H9 (cell line): Measurements from ENCODE around the gene PCDHGC3. TPM values are rescaled to one million over a fixed set of nuclear protein-coding genes. Genes with fewer than 3 reads are reported as not detected.
A peak's percentile ranks its signal among the peaks of the same experiment; 100 is the strongest.

Source experiments
- DNase-seq: peaks from one replicate; pipeline ENCODE4 v3.0.0-alpha.2; 2017
- H2AFZ ChIP-seq: one replicate; pipeline ENCODE4 v1.6.1; 2013; ENCODE audit warnings: mild to moderate bottlenecking, low read length, control low read depth, moderate library complexity
- H2AK5ac ChIP-seq: 2 replicates; pipeline ENCODE4 v1.6.1; 2013; ENCODE audit warnings: low read length, control low read depth, mixed read lengths; ENCODE audit not compliant: insufficient read length
- H2BK120ac ChIP-seq: one replicate; pipeline ENCODE4 v1.6.1; 2013; ENCODE audit warnings: low read depth, mild to moderate bottlenecking, low read length, control low read depth, inconsistent platforms; ENCODE audit not compliant: poor library complexity, severe bottlenecking
- H2BK12ac ChIP-seq: 2 replicates; pipeline ENCODE4 v1.6.1; 2013; ENCODE audit warnings: low read length, control low read depth, mixed read lengths, low read depth; ENCODE audit not compliant: insufficient read length
- H2BK15ac ChIP-seq: 2 replicates; pipeline ENCODE4 v1.6.1; 2013; ENCODE audit warnings: low read depth, low read length, control low read depth
- H2BK20ac ChIP-seq: one replicate; pipeline ENCODE4 v1.6.1; 2013; ENCODE audit warnings: low read depth, mild to moderate bottlenecking, low read length, control low read depth, inconsistent platforms; ENCODE audit not compliant: poor library complexity, severe bottlenecking
- H2BK5ac ChIP-seq: 2 replicates; pipeline ENCODE4 v1.6.1; 2013; ENCODE audit warnings: low read length, control low read depth, mixed read lengths; ENCODE audit not compliant: insufficient read length
- H3K14ac ChIP-seq: 2 replicates; pipeline ENCODE4 v1.6.1; 2013; ENCODE audit warnings: low read length, control low read depth; ENCODE audit not compliant: insufficient read depth
- H3K18ac ChIP-seq: 2 replicates; pipeline ENCODE4 v1.6.1; 2013; ENCODE audit warnings: low read depth, mild to moderate bottlenecking, mixed read lengths, low read length, control low read depth; ENCODE audit not compliant: insufficient read length
- H3K23ac ChIP-seq: 2 replicates; pipeline ENCODE4 v1.6.1; 2013; ENCODE audit warnings: low read length, control low read depth, mixed read lengths, low read depth; ENCODE audit not compliant: insufficient read length
- H3K23me2 ChIP-seq: 2 replicates; pipeline ENCODE4 v1.6.1; 2013; ENCODE audit warnings: low read depth, mild to moderate bottlenecking, mixed read lengths, low read length, control low read depth; ENCODE audit not compliant: insufficient read length, poor library complexity, severe bottlenecking
- H3K27ac ChIP-seq: 2 replicates; pipeline ENCODE4 v1.5.1; 2013; ENCODE audit warnings: low read length, control low read depth, mixed read lengths, low read depth; ENCODE audit not compliant: insufficient read length
- H3K27me3 ChIP-seq: 2 replicates; pipeline ENCODE4 v1.6.1; 2013; ENCODE audit warnings: low read length, control low read depth, inconsistent platforms; ENCODE audit not compliant: insufficient read depth
- H3K4ac ChIP-seq: 2 replicates; pipeline ENCODE4 v1.6.1; 2013; ENCODE audit warnings: low read depth, mild to moderate bottlenecking, control low read depth, inconsistent platforms, low read length, moderate library complexity
- H3K4me1 ChIP-seq: 2 replicates; pipeline ENCODE4 v1.6.1; 2013; ENCODE audit warnings: low read length, control low read depth, inconsistent platforms; ENCODE audit not compliant: insufficient read depth
- H3K4me2 ChIP-seq: 2 replicates; pipeline ENCODE4 v1.6.1; 2013; ENCODE audit warnings: low read length, control low read depth, mixed read lengths; ENCODE audit not compliant: insufficient read length, insufficient read depth
- H3K56ac ChIP-seq: 2 replicates; pipeline ENCODE4 v1.6.1; 2013; ENCODE audit warnings: low read depth, mild to moderate bottlenecking, mixed read lengths, low read length, control low read depth; ENCODE audit not compliant: insufficient read length
- H3K79me1 ChIP-seq: 2 replicates; pipeline ENCODE4 v1.6.1; 2013; ENCODE audit warnings: low read depth, mild to moderate bottlenecking, moderate library complexity, low read length, control low read depth, inconsistent platforms; ENCODE audit not compliant: insufficient read depth, poor library complexity, severe bottlenecking
- H3K79me2 ChIP-seq: 2 replicates; pipeline ENCODE4 v1.6.1; 2013; ENCODE audit warnings: low read length, control low read depth, inconsistent platforms; ENCODE audit not compliant: insufficient read depth
- H3K9ac ChIP-seq: 2 replicates; pipeline ENCODE4 v1.6.1; 2013; ENCODE audit warnings: low read length, control low read depth, mixed read lengths; ENCODE audit not compliant: insufficient read length; ENCODE audit errors: extremely low read depth
- H3K9me3 ChIP-seq: one replicate; pipeline ENCODE4 v1.6.1; 2013; ENCODE audit warnings: low read depth, low read length, inconsistent platforms; ENCODE audit not compliant: control insufficient read depth
- H3T11ph ChIP-seq: one replicate; pipeline ENCODE4 v1.6.1; 2013; ENCODE audit warnings: mild to moderate bottlenecking, low read length, control low read depth, inconsistent platforms
- H4K20me1 ChIP-seq: one replicate; pipeline ENCODE4 v1.6.1; 2013; ENCODE audit not compliant: control insufficient read depth, insufficient read length, insufficient read depth
- H4K5ac ChIP-seq: 2 replicates; pipeline ENCODE4 v1.6.1; 2013; ENCODE audit warnings: low read depth, mild to moderate bottlenecking, mixed read lengths, low read length, control low read depth; ENCODE audit not compliant: insufficient read length
- H4K8ac ChIP-seq: replicated peaks from 2 replicates; pipeline ENCODE4 v1.6.1; 2013; ENCODE audit warnings: low read length, control low read depth, mixed read lengths, low read depth; ENCODE audit not compliant: insufficient read length
- H4K91ac ChIP-seq: 2 replicates; pipeline ENCODE4 v1.6.1; 2013; ENCODE audit warnings: low read depth, mild to moderate bottlenecking, moderate library complexity, mixed read lengths, low read length, control low read depth; ENCODE audit not compliant: insufficient read length
- H3K27ac Mint-ChIP-seq, 3 experiments: 2 replicates in 2 of 3; 3 replicates in 1 of 3; pipeline ENCODE4 v1.8.0; 2020 to 2021; ENCODE audit warnings: mixed read lengths in 3 of 3, mild to moderate bottlenecking in 1 of 3, moderate library complexity in 1 of 3
- H3K27me3 Mint-ChIP-seq: 2 replicates; pipeline ENCODE4 v1.8.0; 2021; ENCODE audit warnings: low read depth, mild to moderate bottlenecking, moderate library complexity, mixed read lengths
- H3K36me3 Mint-ChIP-seq, 3 experiments: 2 replicates in 2 of 3; 3 replicates in 1 of 3; pipeline ENCODE4 v1.8.0; 2020 to 2021; ENCODE audit warnings: low read depth in 3 of 3, mixed read lengths in 3 of 3; ENCODE audit not compliant: insufficient read depth in 1 of 3
- H3K4me1 Mint-ChIP-seq, 2 experiments: 2 replicates each; pipeline ENCODE4 v1.8.0; 2020; ENCODE audit warnings: mixed read lengths in 2 of 2
- H3K4me3 Mint-ChIP-seq, 2 experiments: 2 replicates in 1 of 2; 3 replicates in 1 of 2; pipeline ENCODE4 v1.8.0; 2020 to 2021; ENCODE audit warnings: mild to moderate bottlenecking in 2 of 2, mixed read lengths in 2 of 2, moderate library complexity in 1 of 2
- H3K9me3 Mint-ChIP-seq, 2 experiments: 2 replicates in 1 of 2; 3 replicates in 1 of 2; pipeline ENCODE4 v1.8.0; 2020; ENCODE audit warnings: mild to moderate bottlenecking in 2 of 2, mixed read lengths in 2 of 2, moderate library complexity in 1 of 2
- CTCF ChIP-seq: fragments of 200-600 bp; sonication (generic); conservative IDR thresholded peaks from 3 replicates; pipeline ENCODE4 v1.8.0; 2021; ENCODE audit warnings: antibody characterized with exemption, mild to moderate bottlenecking
- WGBS: extraction: QIAGEN DNeasy Blood & Tissue Kit; methylation state at CpG from one replicate; pipeline ENCODE4 v1.1.7; 2013; ENCODE audit warnings: missing lambda C conversion rate, low lambda C conversion rate, mixed read lengths; ENCODE audit not compliant: insufficient read length; ENCODE audit errors: extremely low coverage; 5-methylcytosine and 5-hydroxymethylcytosine counted together
- total RNA-seq: library from RNA; stranded (reverse); gene quantifications from 2 replicates; pipeline ENCODE4 v1.2.1, GENCODE V29; 2021

The PCDHGC3 gene
- total RNA-seq, 1 experiment from 2014 or later: 19.8 TPM

GRCh38 chr5:141508440-141508797, 32.7 kb downstream of the PCDHGC3 start:
- Histone ChIP-seq H3K4me2 (peak overlapping the region; percentile 12), H3K23me2 (peaks cover 8% of the 10 kb centered on the region), H2AK5ac (no peak overlapping the region), H2BK15ac (no peak overlapping the region), H3T11ph (no peak overlapping the region), H4K5ac (no peak overlapping the region), H4K20me1 (no peaks in the 10 kb centered on the region), H3K27ac (no peak overlapping the region), H3K9me3 (no peaks in the 10 kb centered on the region), H3K27me3 (no peaks in the 10 kb centered on the region), H3K4me1 (peaks cover 4% of the 10 kb centered on the region; the same call in 1 of the 2 replicates), H2AFZ (no peak overlapping the region), H2BK120ac (no peak overlapping the region), H4K8ac (no peak overlapping the region), H3K4ac (no peak overlapping the region), H3K56ac (no peak overlapping the region), H3K9ac (no peak overlapping the region), H3K23ac (no peak overlapping the region), H3K79me1 (no peaks in the 10 kb centered on the region), H2BK5ac (no peak overlapping the region), H3K79me2 (no peaks in the 10 kb centered on the region), H3K18ac (no peak overlapping the region), H2BK12ac (no peak overlapping the region), H3K14ac (no peak overlapping the region), H2BK20ac (no peak overlapping the region), H4K91ac (no peak overlapping the region)
- H3K27me3 Mint-ChIP-seq: peaks cover 3% of the 10 kb centered on the region; the same call in 1 of the 2 replicates
- DNase-seq: no peak
- no peaks in the 10 kb centered on the region for H3K9me3 Mint-ChIP-seq
- no CpG with 5 or more reads among the region's 9 CpGs for WGBS
- peak overlapping the region; percentile 55 to 79; a peak in 2 of 5 replicates for H3K4me3 Mint-ChIP-seq
- no peak for TF ChIP-seq CTCF
- peaks cover 8 to 19% (median 9%) of the 10 kb centered on the region in 3 experiments for H3K36me3 Mint-ChIP-seq
- peak overlapping the region in 2 of 3 experiments; percentile 88 to 99; a peak in 2 of 7 replicates for H3K27ac Mint-ChIP-seq
- peaks cover 30 to 36% of the 10 kb centered on the region in 2 experiments for H3K4me1 Mint-ChIP-seq
